Stomach (tissue), 4 donors: ENCODE results near the gene F10.

ENCODE experiments used
- EP300 ChIP-seq: sonication (generic); formaldehyde crosslinking; IDR thresholded peaks from one replicate; pipeline ENCODE4 v1.6.1; 2017; ENCODE audit warnings: antibody characterized with exemption
- POLR2A ChIP-seq, 4 donors: fragments of 450-650 bp; IDR thresholded peaks; one replicate each; pipeline ENCODE4 v1.6.1; 2016; ENCODE audit warnings: antibody characterized with exemption in 4 of 4, control low read depth in 2 of 4, mild to moderate bottlenecking in 1 of 4, moderate library complexity in 1 of 4
- POLR2AphosphoS5 ChIP-seq, 3 donors: sonication (generic); formaldehyde crosslinking; IDR thresholded peaks; one replicate each; pipeline ENCODE4 v1.6.1; 2016; ENCODE audit warnings: antibody characterized with exemption in 3 of 3
- TF ChIP-seq, protein P1 (sequence below), 7 experiments: fragments of 450-650 bp in 4 of 7; fragments of 200-600 bp in 3 of 7; sonication (generic) in 3 of 7; IDR thresholded peaks; one replicate each; pipeline ENCODE4 v1.5.1; 2016 to 2019; ENCODE audit warnings: antibody characterized with exemption in 7 of 7, control low read depth in 2 of 7, mild to moderate bottlenecking in 1 of 7

DNA sequence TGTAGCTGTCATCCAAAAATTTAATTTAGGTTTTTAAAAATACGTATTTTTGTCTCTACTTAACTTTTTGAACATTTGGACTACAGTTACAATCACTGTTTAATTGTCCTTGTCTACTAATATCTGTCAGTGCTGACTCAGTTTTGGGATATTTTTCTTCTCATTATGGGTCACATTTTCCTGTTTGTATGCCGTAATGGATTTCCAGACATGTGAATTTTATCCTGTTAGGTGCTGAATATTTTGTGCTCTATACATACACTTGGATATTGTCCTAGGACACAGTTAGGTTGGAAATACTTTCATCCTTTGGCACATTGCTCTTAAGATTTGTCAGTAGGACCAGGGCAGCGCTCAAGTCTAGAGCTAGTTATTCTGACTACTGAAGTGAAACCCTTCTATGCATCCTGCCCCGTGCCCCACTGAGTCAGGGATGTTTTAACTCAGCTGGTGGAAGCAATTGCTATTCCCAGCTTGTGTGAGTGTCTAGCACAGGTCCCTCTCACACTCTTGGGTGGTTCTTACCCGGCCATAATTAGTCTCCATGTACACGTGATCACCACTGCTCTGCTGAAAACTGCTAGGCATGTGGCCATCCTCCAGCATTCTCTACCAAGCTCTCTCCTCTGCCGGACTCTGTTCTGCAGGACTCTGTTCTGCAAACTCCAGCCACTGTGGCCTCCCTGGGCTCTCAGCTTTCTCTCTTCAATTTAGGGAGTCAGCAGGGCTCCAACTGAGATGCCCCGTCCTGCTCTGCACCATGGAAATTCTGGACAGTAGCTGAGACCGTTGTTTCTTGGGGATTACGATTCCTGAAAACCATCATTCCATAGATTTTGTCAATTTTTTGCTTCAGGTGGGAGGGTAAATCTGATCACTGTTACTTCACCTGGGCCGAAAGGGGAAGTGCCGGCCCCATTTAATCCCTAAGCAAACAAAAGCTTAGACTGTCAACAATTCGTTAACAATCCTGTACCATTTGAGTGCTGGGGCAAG is 47.0 kb downstream of the F10 start:
- TF ChIP-seq, protein P1, sequence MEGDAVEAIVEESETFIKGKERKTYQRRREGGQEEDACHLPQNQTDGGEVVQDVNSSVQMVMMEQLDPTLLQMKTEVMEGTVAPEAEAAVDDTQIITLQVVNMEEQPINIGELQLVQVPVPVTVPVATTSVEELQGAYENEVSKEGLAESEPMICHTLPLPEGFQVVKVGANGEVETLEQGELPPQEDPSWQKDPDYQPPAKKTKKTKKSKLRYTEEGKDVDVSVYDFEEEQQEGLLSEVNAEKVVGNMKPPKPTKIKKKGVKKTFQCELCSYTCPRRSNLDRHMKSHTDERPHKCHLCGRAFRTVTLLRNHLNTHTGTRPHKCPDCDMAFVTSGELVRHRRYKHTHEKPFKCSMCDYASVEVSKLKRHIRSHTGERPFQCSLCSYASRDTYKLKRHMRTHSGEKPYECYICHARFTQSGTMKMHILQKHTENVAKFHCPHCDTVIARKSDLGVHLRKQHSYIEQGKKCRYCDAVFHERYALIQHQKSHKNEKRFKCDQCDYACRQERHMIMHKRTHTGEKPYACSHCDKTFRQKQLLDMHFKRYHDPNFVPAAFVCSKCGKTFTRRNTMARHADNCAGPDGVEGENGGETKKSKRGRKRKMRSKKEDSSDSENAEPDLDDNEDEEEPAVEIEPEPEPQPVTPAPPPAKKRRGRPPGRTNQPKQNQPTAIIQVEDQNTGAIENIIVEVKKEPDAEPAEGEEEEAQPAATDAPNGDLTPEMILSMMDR (IDR thresholded peaks at IDR 0.05), result no peak
- TF ChIP-seq POLR2AphosphoS5 (IDR thresholded peaks at IDR 0.05), result no peak
- TF ChIP-seq POLR2A (IDR thresholded peaks at IDR 0.05), result no peak
- no peak for TF ChIP-seq EP300
